GM13976 (cell line): ENCODE data around the gene CLBA1.

ENCODE experiments used
- DNase-seq: peaks from one replicate; pipeline ENCODE4 v3.0.0; 2012; ENCODE audit warnings: low spot score
- in situ Hi-C: fragments of 300-500 bp; cut with MboI; formaldehyde crosslinking; loops from one replicate; pipeline ENCODE4 v1.12.0; 2022; ENCODE audit warnings: low sequenced_read_pairs, mixed read lengths, inconsistent platforms; ENCODE audit not compliant: unreplicated experiment
- TF ChIP-seq, protein P1 (sequence below): IDR thresholded peaks from 2 replicates; pipeline ENCODE4 v1.5.1; 2012; ENCODE audit warnings: borderline replicate concordance, mild to moderate bottlenecking; ENCODE audit not compliant: insufficient read depth; ENCODE audit errors: extremely low read depth, missing control alignments, control extremely low read depth

CLBA1 gene

DNA sequence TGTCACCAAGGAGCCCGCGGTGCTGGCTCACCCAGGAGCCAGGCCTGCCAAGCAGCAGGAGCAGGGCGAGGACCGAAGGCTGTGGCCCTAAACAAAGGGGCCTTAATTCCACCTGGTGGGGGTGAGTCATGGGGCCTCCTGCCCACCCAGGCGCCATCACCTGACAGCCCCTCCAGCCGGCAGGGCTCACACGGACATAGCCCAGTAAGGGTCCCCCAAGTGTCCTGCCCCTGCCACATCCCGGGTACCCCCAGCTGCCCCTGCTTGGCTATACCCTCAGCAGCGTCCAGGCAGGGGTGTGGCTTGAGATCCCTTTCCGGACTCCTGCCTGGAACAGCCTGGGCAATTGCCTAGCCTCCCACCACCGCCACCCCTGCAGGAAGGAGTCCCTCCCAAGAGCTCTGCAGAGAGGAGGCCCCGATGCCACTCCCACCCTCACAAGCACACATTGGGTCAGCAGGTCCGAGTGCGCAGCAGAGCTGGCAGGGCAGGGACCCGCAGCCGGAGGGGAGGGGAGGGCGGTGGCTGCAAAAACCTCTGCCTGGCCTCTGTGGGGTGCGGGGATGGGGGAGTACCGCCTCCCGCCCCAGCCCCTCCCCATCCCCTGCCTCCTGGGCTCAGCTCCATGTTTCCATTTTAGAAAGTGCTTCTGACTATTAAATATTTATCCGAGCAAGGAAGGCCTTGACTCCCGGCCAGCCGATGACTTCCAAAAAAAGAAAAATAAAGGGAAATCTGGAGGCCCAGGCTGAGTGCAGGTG, 12.0 kb upstream of the CLBA1 start:
- TF ChIP-seq, protein P1, sequence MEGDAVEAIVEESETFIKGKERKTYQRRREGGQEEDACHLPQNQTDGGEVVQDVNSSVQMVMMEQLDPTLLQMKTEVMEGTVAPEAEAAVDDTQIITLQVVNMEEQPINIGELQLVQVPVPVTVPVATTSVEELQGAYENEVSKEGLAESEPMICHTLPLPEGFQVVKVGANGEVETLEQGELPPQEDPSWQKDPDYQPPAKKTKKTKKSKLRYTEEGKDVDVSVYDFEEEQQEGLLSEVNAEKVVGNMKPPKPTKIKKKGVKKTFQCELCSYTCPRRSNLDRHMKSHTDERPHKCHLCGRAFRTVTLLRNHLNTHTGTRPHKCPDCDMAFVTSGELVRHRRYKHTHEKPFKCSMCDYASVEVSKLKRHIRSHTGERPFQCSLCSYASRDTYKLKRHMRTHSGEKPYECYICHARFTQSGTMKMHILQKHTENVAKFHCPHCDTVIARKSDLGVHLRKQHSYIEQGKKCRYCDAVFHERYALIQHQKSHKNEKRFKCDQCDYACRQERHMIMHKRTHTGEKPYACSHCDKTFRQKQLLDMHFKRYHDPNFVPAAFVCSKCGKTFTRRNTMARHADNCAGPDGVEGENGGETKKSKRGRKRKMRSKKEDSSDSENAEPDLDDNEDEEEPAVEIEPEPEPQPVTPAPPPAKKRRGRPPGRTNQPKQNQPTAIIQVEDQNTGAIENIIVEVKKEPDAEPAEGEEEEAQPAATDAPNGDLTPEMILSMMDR: no peak
- DNase-seq: no peak
- in situ Hi-C loops: no loop called here

DNA sequence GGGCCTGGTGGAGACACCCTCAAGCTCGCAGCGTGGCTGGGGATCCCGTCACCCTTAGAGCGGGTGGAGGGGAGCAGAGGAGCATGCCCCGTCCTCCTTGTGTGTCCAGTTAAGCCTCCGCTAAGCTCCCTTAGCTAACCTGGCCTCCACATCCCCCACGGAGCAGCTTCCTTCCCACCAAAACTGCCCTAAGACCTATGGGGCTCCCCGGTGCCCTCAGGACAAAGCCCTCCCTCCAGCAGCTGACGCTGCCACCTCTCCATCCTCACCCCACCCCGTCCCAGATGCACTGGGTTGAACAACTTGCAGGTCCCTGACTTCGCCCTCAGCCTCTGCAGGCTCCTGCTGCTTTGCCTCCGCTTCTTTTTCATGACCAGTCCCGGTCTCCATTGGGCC, 11.4 kb upstream of the CLBA1 start:
- in situ Hi-C loops: no loop called here

DNA sequence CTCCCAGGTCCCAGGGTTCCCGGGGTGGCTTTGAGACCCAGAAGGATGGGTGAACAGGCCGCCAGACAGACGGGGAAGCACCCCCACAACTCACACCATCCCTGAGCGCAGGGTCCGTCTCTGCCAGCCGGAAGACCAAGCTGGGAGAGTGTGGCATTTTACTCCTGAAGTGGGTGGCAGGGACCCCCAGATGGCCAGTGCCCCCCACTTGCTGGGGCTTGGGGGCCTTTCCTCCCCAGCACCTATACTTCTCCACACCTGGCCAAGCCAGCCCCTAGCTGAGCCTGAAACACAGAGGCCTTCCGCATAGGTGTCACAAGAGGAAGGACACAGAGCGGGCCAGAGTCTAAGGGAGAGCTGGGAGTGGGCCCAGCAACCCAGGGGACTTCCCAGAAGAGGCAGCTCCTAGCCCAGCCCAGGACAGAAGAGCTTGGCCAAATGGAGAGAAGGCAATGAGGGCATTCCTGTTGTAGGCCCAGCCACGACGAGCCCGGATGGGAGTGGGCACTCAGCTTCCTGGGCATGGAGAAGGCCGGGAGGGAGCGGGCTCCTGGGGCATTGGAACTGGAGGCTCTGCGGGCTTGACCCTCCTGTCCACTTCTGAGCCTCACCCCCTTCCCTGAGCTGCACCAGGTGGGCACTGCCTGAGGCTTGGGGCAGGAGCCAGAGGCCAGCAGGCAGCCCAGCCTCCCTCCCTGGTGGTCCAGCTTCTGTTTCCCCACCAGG, 10.8 kb upstream of the CLBA1 start:
- no peak for DNase-seq
- in situ Hi-C loops: no loop called here

More for the DNA sequence above, 11.4 kb upstream of the CLBA1 start:
- TF ChIP-seq, protein P1: no peak
- DNase-seq: no peak

DNA sequence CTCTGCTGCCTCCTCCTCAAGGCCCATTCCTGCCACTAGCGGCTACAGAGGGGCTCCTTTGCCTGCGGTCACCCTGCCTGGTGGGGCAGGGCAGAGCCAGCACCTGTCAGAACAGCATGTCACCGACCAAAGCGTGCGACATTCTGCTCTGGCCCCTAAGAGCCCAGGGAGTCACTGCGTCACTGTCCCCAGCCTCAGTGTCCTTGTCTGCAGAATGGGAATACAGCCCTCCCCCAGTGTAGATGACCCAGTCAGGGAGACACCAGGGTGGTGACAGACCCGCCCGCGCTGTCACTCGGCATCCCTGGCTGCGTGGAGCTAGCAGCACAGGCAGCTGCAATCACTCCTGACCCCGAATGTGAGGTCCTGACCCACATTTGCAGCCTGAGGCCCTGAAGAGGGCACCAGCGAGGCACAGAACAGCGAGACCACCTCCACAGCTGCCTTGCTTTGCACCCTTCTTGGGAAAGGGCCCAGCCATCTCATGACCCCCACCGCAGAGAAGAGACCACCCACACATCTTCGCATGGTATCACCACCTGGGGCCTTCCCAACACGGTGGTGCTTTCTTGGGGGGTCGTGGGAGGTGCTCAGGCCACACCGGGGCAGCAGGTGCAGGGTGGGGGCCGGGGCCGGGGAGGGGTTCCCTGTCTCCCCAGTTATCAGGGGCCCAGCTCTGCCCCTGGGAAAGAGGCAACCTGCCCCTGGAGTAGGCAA, 9.9 kb upstream of the CLBA1 start:
- TF ChIP-seq, protein P1: peak; percentile 42
- in situ Hi-C loops: no loop called here
- DNase-seq: peak; percentile 68

More for the DNA sequence above, 10.8 kb upstream of the CLBA1 start:
- TF ChIP-seq, protein P1: no peak

DNA sequence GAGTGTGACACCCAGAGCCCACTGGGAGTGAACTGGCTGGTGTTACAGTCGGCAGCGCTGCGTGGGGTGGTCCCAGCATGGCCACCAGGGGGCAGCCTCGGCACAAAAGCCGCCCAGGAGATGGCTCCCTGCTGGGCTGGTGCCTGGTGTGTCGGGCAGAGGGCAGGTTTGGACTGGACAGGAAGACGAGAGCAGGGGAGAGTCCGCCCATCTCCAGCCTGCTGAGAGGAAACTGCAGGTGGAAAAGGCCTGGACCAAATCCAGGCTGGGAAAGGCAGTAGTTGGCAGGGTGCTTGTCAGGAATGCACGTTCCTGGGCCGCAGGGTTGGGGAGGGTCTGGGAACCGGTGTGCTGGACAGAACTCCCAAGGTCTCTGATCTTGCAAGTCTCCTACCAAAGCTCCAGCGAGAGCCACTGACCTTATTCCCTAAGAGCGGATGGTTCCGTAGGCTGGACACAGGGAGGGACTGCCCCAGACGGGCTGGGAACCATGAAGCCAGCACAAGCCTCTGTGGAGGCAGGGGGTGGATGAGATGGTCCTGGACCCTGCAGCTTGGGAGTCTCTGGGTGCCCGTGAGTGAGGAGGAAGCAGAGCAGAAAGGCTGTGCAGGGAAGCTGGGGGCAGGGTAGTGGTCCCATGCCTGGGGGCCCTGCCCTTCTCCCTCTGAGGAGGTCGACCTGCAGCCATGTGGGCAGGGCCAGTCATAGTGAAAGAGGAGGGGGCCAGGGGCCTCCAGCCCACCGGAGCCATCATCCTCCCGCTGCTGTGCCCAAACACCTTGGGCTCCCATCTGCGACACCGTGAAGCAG, 9.2 kb upstream of the CLBA1 start:
- peak; percentile 90 for DNase-seq
- TF ChIP-seq, protein P1: peak; percentile 96
- in situ Hi-C loops: no loop called here
